H1 (cell line): ENCODE results near the gene GRID1. TPM values are rescaled to one million over a fixed set of nuclear protein-coding genes. Genes with fewer than 3 reads are reported as not detected.

Source experiments
- CTCF ChIA-PET: fragments of 300-600 bp; sonication (Branson Sonifier 250); formaldehyde crosslinking; loops from one replicate; lab custom pipeline; 2021; ENCODE audit not compliant: partially characterized antibody; lab: Charles Lee
- POLR2A ChIA-PET: fragments of 300-600 bp; sonication (Branson Sonifier 250); formaldehyde crosslinking; loops from one replicate; lab custom pipeline; 2021; ENCODE audit warnings: inconsistent platforms; ENCODE audit not compliant: partially characterized antibody; lab: Charles Lee
- DNase-seq, 2 experiments: peaks; one replicate each; pipeline versions ENCODE4 v3.0.0 to v3.0.0-alpha.2; 2010 to 2022; ENCODE audit warnings: low spot score in 2 of 2, low read depth in 1 of 2, mixed read lengths in 1 of 2
- FAIRE-seq: peaks from 2 replicates; lab custom pipeline; 2011; peaks lifted over from hg19 to GRCh38; lab: Jason Lieb, UNC
- H2AFZ ChIP-seq: 2 replicates; pipeline ENCODE4 v1.8.1; 2012; ENCODE audit warnings: low read length, inconsistent platforms
- H2AK5ac ChIP-seq: 2 replicates; pipeline ENCODE4 v1.6.1; 2013; ENCODE audit warnings: low read depth, low read length
- H2BK120ac ChIP-seq: replicated peaks from 2 replicates; pipeline ENCODE3; 2013; ENCODE audit warnings: low read depth, low read length, inconsistent platforms
- H2BK12ac ChIP-seq: 2 replicates; pipeline ENCODE4 v1.6.1; 2013; ENCODE audit warnings: low read depth, low read length
- H2BK15ac ChIP-seq: 2 replicates; pipeline ENCODE4 v1.6.1; 2013; ENCODE audit warnings: low read length
- H2BK20ac ChIP-seq: 2 replicates; pipeline ENCODE4 v1.6.1; 2013; ENCODE audit warnings: low read length
- H2BK5ac ChIP-seq: 2 replicates; pipeline ENCODE4 v1.6.1; 2013; ENCODE audit warnings: low read depth, low read length
- H3K14ac ChIP-seq: 2 replicates; pipeline ENCODE4 v1.6.1; 2013; ENCODE audit warnings: inconsistent platforms; ENCODE audit not compliant: insufficient read length
- H3K18ac ChIP-seq: 2 replicates; pipeline ENCODE4 v1.6.1; 2013; ENCODE audit warnings: low read length; ENCODE audit errors: extremely low read depth
- H3K23ac ChIP-seq: 2 replicates; pipeline ENCODE4 v1.6.1; 2013; ENCODE audit warnings: inconsistent platforms; ENCODE audit not compliant: insufficient read length
- H3K23me2 ChIP-seq: 2 replicates; pipeline ENCODE4 v1.6.1; 2013; ENCODE audit warnings: low read depth, low read length
- H3K27ac ChIP-seq: 2 replicates; pipeline ENCODE4 v1.6.1; 2011; ENCODE audit warnings: low read depth, low read length, inconsistent platforms
- H3K27me3 ChIP-seq, 4 experiments: replicated peaks in 1 of 4; 1 replicate in 1 of 4; 2 replicates in 3 of 4; pipeline versions ENCODE4 v1.6.1 to v1.8.1; 2011 to 2013; ENCODE audit warnings: low read length in 3 of 4, mild to moderate bottlenecking in 3 of 4, inconsistent platforms in 2 of 4, mixed read lengths in 2 of 4, moderate library complexity in 1 of 4; ENCODE audit not compliant: control insufficient read depth in 3 of 4, insufficient read depth in 3 of 4; ENCODE audit errors: extremely low read depth in 1 of 4
- H3K36me3 ChIP-seq, 4 experiments: 2 replicates each; pipeline versions ENCODE4 v1.6.1 to v1.8.1; 2011 to 2013; ENCODE audit warnings: mild to moderate bottlenecking in 4 of 4, low read length in 3 of 4, moderate library complexity in 2 of 4, control low read depth in 1 of 4, inconsistent platforms in 1 of 4; ENCODE audit not compliant: insufficient read depth in 4 of 4, control insufficient read depth in 2 of 4
- H3K4ac ChIP-seq: replicated peaks from 2 replicates; pipeline ENCODE3; 2013; ENCODE audit warnings: low read length, low read depth, mixed read lengths, inconsistent platforms; ENCODE audit not compliant: insufficient read length
- H3K4me1 ChIP-seq, 4 experiments: replicated peaks in 1 of 4; 1 replicate in 1 of 4; 2 replicates in 3 of 4; pipeline versions ENCODE4 v1.6.1 to v1.8.1; 2011 to 2013; ENCODE audit warnings: low read length in 3 of 4, inconsistent platforms in 2 of 4, mixed read lengths in 1 of 4; ENCODE audit not compliant: insufficient read depth in 4 of 4, control insufficient read depth in 3 of 4
- H3K4me2 ChIP-seq, 2 experiments: 2 replicates each; pipeline versions ENCODE4 v1.6.1 to v1.8.1; 2011 to 2013; ENCODE audit warnings: low read depth in 2 of 2, low read length in 2 of 2, control low read depth in 1 of 2, inconsistent platforms in 1 of 2, mild to moderate bottlenecking in 1 of 2; ENCODE audit not compliant: insufficient read depth in 1 of 2
- H3K4me3 ChIP-seq, 4 experiments: fragments of 200-600, 300-600 bp in 1 of 4; sonication (generic), shearing (Covaris generic), sonication (Bioruptor Twin) in 1 of 4; 2 replicates each; pipeline versions ENCODE4 v1.5.1 to v1.8.1; 2011 to 2016; ENCODE audit warnings: low read length in 4 of 4, low read depth in 3 of 4, control low read depth in 2 of 4, inconsistent platforms in 2 of 4, mild to moderate bottlenecking in 2 of 4, mixed read lengths in 1 of 4, moderate library complexity in 1 of 4; ENCODE audit not compliant: insufficient read depth in 2 of 4; ENCODE audit errors: extremely low read depth in 1 of 4
- H3K56ac ChIP-seq: replicated peaks from 2 replicates; pipeline ENCODE3; 2013; ENCODE audit warnings: low read depth, mild to moderate bottlenecking, mixed read lengths, low read length, inconsistent platforms; ENCODE audit not compliant: insufficient read length
- H3K79me1 ChIP-seq: 2 replicates; pipeline ENCODE4 v1.6.1; 2013; ENCODE audit warnings: low read depth, low read length, control low read depth
- H3K79me2 ChIP-seq, 2 experiments: 2 replicates each; pipeline versions ENCODE4 v1.6.1 to v1.8.1; 2012 to 2013; ENCODE audit warnings: low read length in 2 of 2, mild to moderate bottlenecking in 2 of 2, inconsistent platforms in 1 of 2; ENCODE audit not compliant: insufficient read depth in 2 of 2, control insufficient read depth in 1 of 2
- H3K9ac ChIP-seq, 4 experiments: replicated peaks in 1 of 4; 1 replicate in 1 of 4; 2 replicates in 3 of 4; pipeline versions ENCODE4 v1.6.1 to v1.8.1; 2011 to 2013; ENCODE audit warnings: low read depth in 3 of 4, low read length in 3 of 4, control low read depth in 2 of 4, mild to moderate bottlenecking in 2 of 4, moderate library complexity in 2 of 4, inconsistent platforms in 1 of 4; ENCODE audit errors: extremely low read depth in 1 of 4
- H3K9me3 ChIP-seq, 2 experiments: 2 replicates each; pipeline versions ENCODE4 v1.6.1 to v1.8.1; 2012 to 2013; ENCODE audit warnings: mild to moderate bottlenecking in 2 of 2, moderate library complexity in 2 of 2, control low read depth in 1 of 2, inconsistent platforms in 1 of 2, low read depth in 1 of 2, low read length in 1 of 2, mixed read lengths in 1 of 2; ENCODE audit not compliant: insufficient read depth in 2 of 2
- H4K20me1 ChIP-seq, 2 experiments: replicated peaks in 1 of 2; 2 replicates each; pipeline versions ENCODE3 to v1.8.1; 2011 to 2013; ENCODE audit warnings: inconsistent platforms in 2 of 2, low read length in 2 of 2, mild to moderate bottlenecking in 1 of 2; ENCODE audit not compliant: insufficient read depth in 2 of 2, control insufficient read depth in 1 of 2
- H4K5ac ChIP-seq: 2 replicates; pipeline ENCODE4 v1.6.1; 2013; ENCODE audit warnings: low read length, low read depth, mixed read lengths, inconsistent platforms; ENCODE audit not compliant: insufficient read length
- H4K8ac ChIP-seq: 2 replicates; pipeline ENCODE4 v1.8.0; 2013; ENCODE audit warnings: mild to moderate bottlenecking, moderate library complexity, low read length, inconsistent platforms; ENCODE audit not compliant: insufficient read depth; ENCODE audit errors: extremely low read depth
- H4K91ac ChIP-seq: replicated peaks from 2 replicates; pipeline ENCODE3; 2013; ENCODE audit warnings: low read length, mixed read lengths, inconsistent platforms; ENCODE audit not compliant: insufficient read length
- BRCA1 ChIP-seq: IDR thresholded peaks from 2 replicates; pipeline ENCODE4 v1.6.1; 2012; ENCODE audit warnings: low read depth, low read length, improper control_type of control experiment
- GABPA ChIP-seq: IDR thresholded peaks from 2 replicates; pipeline ENCODE4 v1.6.1; 2011; ENCODE audit warnings: mild to moderate bottlenecking, low read length, moderate library complexity, borderline replicate concordance; ENCODE audit not compliant: insufficient read depth
- POLR2A ChIP-seq, 2 experiments: IDR thresholded peaks; 1 replicate in 1 of 2; 2 replicates in 1 of 2; pipeline ENCODE4 v1.6.1; 2011; ENCODE audit warnings: low read depth in 2 of 2, low read length in 2 of 2, mild to moderate bottlenecking in 2 of 2; ENCODE audit errors: control extremely low read depth in 1 of 2
- SAP30 ChIP-seq: fragments of 300-600 bp; sonication (generic); IDR thresholded peaks from 2 replicates; pipeline ENCODE4 v1.7.1; 2012; ENCODE audit warnings: low read length, moderate library complexity, mild to moderate bottlenecking, inconsistent platforms; ENCODE audit not compliant: insufficient read depth, insufficient replicate concordance
- TAF7 ChIP-seq: optimal IDR thresholded peaks from 2 replicates; pipeline ENCODE3; 2011; ENCODE audit warnings: low read depth, mild to moderate bottlenecking, inconsistent platforms, low read length, moderate library complexity, borderline replicate concordance
- ZNF274 ChIP-seq: IDR thresholded peaks from 2 replicates; pipeline ENCODE4 v1.7.0; 2012; ENCODE audit warnings: low read length, borderline replicate concordance; ENCODE audit errors: extremely low read depth
- WGBS, 2 experiments: shearing (Covaris generic) in 1 of 2; methylation state at CpG; one replicate each; pipeline versions ENCODE4 v1.1.6 to v1.1.7; 2013 to 2015; ENCODE audit warnings: low lambda C conversion rate in 2 of 2, mixed read lengths in 2 of 2, inconsistent platforms in 1 of 2, low coverage in 1 of 2, missing lambda C conversion rate in 1 of 2; ENCODE audit not compliant: insufficient replicate concordance in 2 of 2, insufficient coverage in 1 of 2, insufficient read length in 1 of 2; ENCODE audit errors: extremely low coverage in 1 of 2, missing lambda C conversion rate in 1 of 2; 5-methylcytosine and 5-hydroxymethylcytosine counted together
- polyA plus RNA-seq, 7 experiments: library from polyadenylated mRNA; depleted of rRNA in 3 of 7; stranded (reverse) in 5 of 7; unstranded in 2 of 7; fragments of >200 nt in 5 of 7; fragments of 200-250 nt in 2 of 7; gene quantifications; 1 replicate in 5 of 7; 2 replicates in 1 of 7; 4 replicates in 1 of 7; pipeline versions ENCODE4 v1.2.1 to v1.2.3, GENCODE V29; 2011 to 2013; ENCODE audit warnings: missing spikeins in 2 of 7, mixed read lengths in 2 of 7
- total RNA-seq: library from RNA; stranded (reverse); fragmentation: NEBNext Ultra II Directional; extraction: Animal tissue kit (Norgen Biotek cat#: 25700); gene quantifications from 2 replicates; pipeline ENCODE4 v1.2.1, GENCODE V29; 2021

GRID1 gene
- total and polyA plus RNA-seq, 2 of the 8 experiments (the other 6 are each of a cell fraction or from before 2014, with no cell fraction given), result 0.22 to 0.30 TPM

DNA sequence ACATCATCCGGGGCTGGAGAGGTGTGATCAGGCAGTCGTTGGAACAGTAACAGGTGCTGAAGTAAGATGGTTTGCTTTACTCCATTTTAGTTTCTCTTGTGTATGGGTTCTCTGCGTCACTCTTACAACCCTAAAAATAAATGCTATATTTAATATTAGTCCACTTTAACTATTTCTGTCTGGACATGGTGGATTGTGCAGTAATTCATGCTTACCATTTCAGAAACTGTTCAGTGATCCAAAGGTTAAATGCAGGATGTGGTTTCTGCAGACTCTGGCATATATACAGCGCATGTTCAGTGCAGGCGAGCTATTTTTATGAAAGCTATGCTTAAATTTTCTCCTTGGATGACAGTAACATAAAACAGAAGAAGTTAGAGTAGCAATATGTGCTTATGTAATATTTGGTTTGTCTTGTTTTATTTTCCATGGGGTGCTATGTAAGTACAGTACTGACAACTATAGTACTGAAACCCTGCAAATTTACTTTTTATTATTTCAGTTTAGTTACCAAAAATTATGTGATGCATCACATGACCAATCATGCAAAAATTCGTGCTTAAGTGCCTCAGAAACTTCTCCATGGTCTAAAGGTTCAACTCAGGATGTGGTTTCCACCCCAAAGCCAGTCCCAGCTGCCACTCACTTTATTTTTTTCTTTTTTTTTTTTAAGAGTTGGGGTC lies 46.6 kb upstream of the GRID1 start:
- no peak overlapping the region for H4K8ac ChIP-seq
- POLR2A ChIA-PET, result no interaction called here

More for the DNA sequence above, 46.6 kb upstream of the GRID1 start:
- no peak overlapping the region for H3K4me2 ChIP-seq
- H3K27ac ChIP-seq, result no peak overlapping the region
- no peak overlapping the region for H3K18ac ChIP-seq
- no peak overlapping the region for H2BK20ac ChIP-seq
- 86% methylated on average over 6 of the region's 6 CpGs; no CpG with 5 or more reads in 1 of the 2 experiments for WGBS, 2 experiments
- H3K14ac ChIP-seq, result no peak overlapping the region
- no peak overlapping the region for H4K91ac ChIP-seq
- no peaks in the 10 kb centered on the region for H3K9me3 ChIP-seq
- no peak overlapping the region for H3K9ac ChIP-seq
- no peak for FAIRE-seq
- H2BK15ac ChIP-seq, result no peak overlapping the region
- H3K23me2 ChIP-seq, result no peaks in the 10 kb centered on the region
- H2AFZ ChIP-seq, result no peak overlapping the region
- H3K27me3 ChIP-seq, result no peaks in the 10 kb centered on the region
- DNase-seq, result no peak
- H2AK5ac ChIP-seq, result no peak overlapping the region
- no peak overlapping the region for H3K4me3 ChIP-seq
- no peak overlapping the region for H4K5ac ChIP-seq
- no peak overlapping the region for H2BK5ac ChIP-seq
- no peak overlapping the region for H3K23ac ChIP-seq
- H3K79me1 ChIP-seq, result no peaks in the 10 kb centered on the region; the same call in 1 of the 2 replicates
- H3K4me1 ChIP-seq, result peaks cover 0 to 4% (median 1%) of the 10 kb centered on the region in 4 experiments; a peak in 3 of 7 replicates
- CTCF ChIA-PET, result no interaction called here
- H2BK120ac ChIP-seq, result no peak overlapping the region
- H3K79me2 ChIP-seq, result no peaks in the 10 kb centered on the region
- TF ChIP-seq ZNF274 (no peak), GABPA (no peak), POLR2A (IDR thresholded peaks at IDR 0.05; ENCODE audit: control extremely low read depth in 1 of 2, low read depth in 2 of 2, low read length in 2 of 2) (no peak), TAF7 (no peak), SAP30 (no peak), BRCA1 (no peak)
- H4K20me1 ChIP-seq, result no peaks in the 10 kb centered on the region
- no peaks in the 10 kb centered on the region for H3K36me3 ChIP-seq
- H2BK12ac ChIP-seq, result no peak overlapping the region
- no peak overlapping the region for H3K56ac ChIP-seq
- H3K4ac ChIP-seq, result no peak overlapping the region
